Measurements from ENCODE around the gene IGSF23.

Gene IGSF23

GRCh38 chr19:44648631-44649251 is 35.4 kb downstream of the IGSF23 start:
- Histone ChIP-seq H3K9me3 (ENCODE audit: insufficient read depth, low read length) (no peaks in the 10 kb centered on the region), H3K79me2 (ENCODE audit: insufficient read depth, low read length) (no peaks in the 10 kb centered on the region), H3K4me2 (ENCODE audit: low read depth, low read length, poor library complexity, severe bottlenecking) (no peak overlapping the region), H3K4me3 (ENCODE audit: insufficient read depth, low read length, poor library complexity, severe bottlenecking) (no peak overlapping the region), H3K36me3 (ENCODE audit: low read length) (no peaks in the 10 kb centered on the region), H3K27ac (ENCODE audit: low read depth, low read length) (no peak overlapping the region), H3K9ac (ENCODE audit: low read length) (no peak overlapping the region), H3K9me2 (replicated peaks; ENCODE audit: insufficient read depth, low read length) (no peaks in the 10 kb centered on the region), H3K27me3 (ENCODE audit: low read length) (no peaks in the 10 kb centered on the region), H3F3A (ENCODE audit: insufficient read depth) (no peaks in the 10 kb centered on the region), H2AFZ (ENCODE audit: low read depth, low read length, severe bottlenecking) (no peak overlapping the region), H4K20me1 (ENCODE audit: low read depth, low read length) (no peaks in the 10 kb centered on the region)
- TF ChIP-seq EZH2phosphoT487 (conservative IDR thresholded peaks at IDR 0.05; ENCODE audit: low read length) (no peak), CTCF (IDR thresholded peaks at IDR 0.05; ENCODE audit: insufficient read depth, low read length, poor library complexity, severe bottlenecking) (no peak)

- TF ChIP-seq EZH2phosphoT487 (conservative IDR thresholded peaks at IDR 0.05; ENCODE audit: low read length): no peak
- TF ChIP-seq CTCF (IDR thresholded peaks at IDR 0.05; ENCODE audit: insufficient read depth, low read length, poor library complexity, severe bottlenecking): no peak
- H3K27ac ChIP-seq (ENCODE audit: low read depth, low read length): no peak overlapping the region
- no peaks in the 10 kb centered on the region for H3K79me2 ChIP-seq (ENCODE audit: insufficient read depth, low read length)
Observed at GRCh38 chr19:44649578-44650145, 36.3 kb downstream of the IGSF23 start.

GRCh38 chr19:44653343-44653742 is 40.0 kb downstream of the IGSF23 start:
- no peak overlapping the region for H3K9ac ChIP-seq (ENCODE audit: low read length)
- no peaks in the 10 kb centered on the region for H3K79me2 ChIP-seq (ENCODE audit: insufficient read depth, low read length)
- no peaks in the 10 kb centered on the region for H3K9me2 ChIP-seq (replicated peaks; ENCODE audit: insufficient read depth, low read length)
- no peak overlapping the region for H3K4me2 ChIP-seq (ENCODE audit: low read depth, low read length, poor library complexity, severe bottlenecking)
- no peaks in the 10 kb centered on the region for H4K20me1 ChIP-seq (ENCODE audit: low read depth, low read length)
- no peaks in the 10 kb centered on the region for H3K9me3 ChIP-seq (ENCODE audit: insufficient read depth, low read length)
- H3K27ac ChIP-seq (ENCODE audit: low read depth, low read length): no peak overlapping the region
- no peak overlapping the region for H2AFZ ChIP-seq (ENCODE audit: low read depth, low read length, severe bottlenecking)
- no peaks in the 10 kb centered on the region for H3F3A ChIP-seq (ENCODE audit: insufficient read depth)
- H3K4me3 ChIP-seq (ENCODE audit: insufficient read depth, low read length, poor library complexity, severe bottlenecking): no peak overlapping the region
- no peak for TF ChIP-seq EZH2phosphoT487 (conservative IDR thresholded peaks at IDR 0.05; ENCODE audit: low read length)
- no peak for TF ChIP-seq CTCF (IDR thresholded peaks at IDR 0.05; ENCODE audit: insufficient read depth, low read length, poor library complexity, severe bottlenecking)
- H3K36me3 ChIP-seq (ENCODE audit: low read length): no peaks in the 10 kb centered on the region
- H3K27me3 ChIP-seq (ENCODE audit: low read length): no peaks in the 10 kb centered on the region

More at GRCh38 chr19:44649578-44650145, 36.3 kb downstream of the IGSF23 start:
- Histone ChIP-seq H4K20me1 (ENCODE audit: low read depth, low read length) (no peaks in the 10 kb centered on the region), H2AFZ (ENCODE audit: low read depth, low read length, severe bottlenecking) (no peak overlapping the region), H3K9me3 (ENCODE audit: insufficient read depth, low read length) (no peaks in the 10 kb centered on the region), H3K9me2 (replicated peaks; ENCODE audit: insufficient read depth, low read length) (no peaks in the 10 kb centered on the region), H3K27me3 (ENCODE audit: low read length) (no peaks in the 10 kb centered on the region), H3K9ac (ENCODE audit: low read length) (no peak overlapping the region), H3K36me3 (ENCODE audit: low read length) (no peaks in the 10 kb centered on the region), H3K4me3 (ENCODE audit: insufficient read depth, low read length, poor library complexity, severe bottlenecking) (no peak overlapping the region), H3F3A (ENCODE audit: insufficient read depth) (no peaks in the 10 kb centered on the region), H3K4me2 (ENCODE audit: low read depth, low read length, poor library complexity, severe bottlenecking) (no peak overlapping the region)

Measured in SU-DHL-6 (cell line).